IPS DF 6.9 (cell line): ENCODE results near the gene DENND5A.
"Not testable (repeated sequence)": the region's sequence is repeated elsewhere in the genome, so short reads cannot be mapped to it uniquely, and the experiment has no call there.

ENCODE experiments used
- DNase-seq: peaks from one replicate; pipeline ENCODE4 v3.0.0-alpha.2; 2013; ENCODE audit warnings: low read depth, low spot score
- H3K27ac ChIP-seq: one replicate; pipeline ENCODE4 v1.5.1; 2013; ENCODE audit warnings: low read length, control low read depth
- H3K27me3 ChIP-seq: 2 replicates; pipeline ENCODE4 v1.6.1; 2013; ENCODE audit warnings: mild to moderate bottlenecking, low read length; ENCODE audit not compliant: control insufficient read depth, insufficient read depth
- H3K36me3 ChIP-seq: 2 replicates; pipeline ENCODE4 v1.6.1; 2013; ENCODE audit warnings: low read length; ENCODE audit not compliant: control insufficient read depth, insufficient read depth
- H3K4me1 ChIP-seq: 2 replicates; pipeline ENCODE4 v1.6.1; 2013; ENCODE audit warnings: low read length; ENCODE audit not compliant: control insufficient read depth, insufficient read depth
- H3K4me3 ChIP-seq: 2 replicates; pipeline ENCODE4 v1.5.1; 2013; ENCODE audit warnings: mild to moderate bottlenecking, low read length
- H3K9me3 ChIP-seq: 2 replicates; pipeline ENCODE4 v1.6.1; 2013; ENCODE audit warnings: low read length, inconsistent platforms; ENCODE audit not compliant: control insufficient read depth, insufficient read depth
- whole genome bisulfite sequencing: extraction: QIAGEN DNeasy Blood & Tissue Kit; methylation state at CpG from one replicate; pipeline ENCODE4 v1.1.7; 2013; ENCODE audit warnings: mixed read lengths, missing lambda C conversion rate; ENCODE audit not compliant: insufficient read length, insufficient coverage; 5-methylcytosine and 5-hydroxymethylcytosine counted together

Gene DENND5A

DNA sequence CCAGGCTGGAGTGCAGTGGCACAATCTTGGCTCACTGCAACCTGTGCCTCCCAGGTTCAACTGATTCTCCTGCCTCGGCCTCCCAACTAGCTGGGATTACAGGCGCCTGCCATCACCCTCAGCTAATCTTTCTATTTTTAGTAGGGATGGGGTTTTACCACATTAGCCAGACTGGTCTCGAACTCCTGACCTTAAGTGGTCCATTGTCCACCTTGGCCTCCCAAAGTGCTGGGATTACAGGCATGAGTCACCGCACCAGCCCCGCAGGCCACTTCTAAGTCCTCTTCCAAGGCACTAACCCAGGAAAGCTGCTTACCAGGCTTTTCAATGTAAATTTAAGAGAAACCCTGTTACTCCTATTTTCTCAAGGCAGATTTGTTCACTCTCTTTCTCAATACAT is 50.4 kb downstream of the DENND5A start:
- WGBS, result no CpG with 5 or more reads among the region's 5 CpGs
- Histone ChIP-seq H3K9me3 (no peaks in the 10 kb centered on the region), H3K27ac (no peak overlapping the region), H3K27me3 (no peaks in the 10 kb centered on the region), H3K4me1 (peaks cover 2% of the 10 kb centered on the region; the same call in 1 of the 2 replicates), H3K36me3 (no peaks in the 10 kb centered on the region), H3K4me3 (no peak overlapping the region)
- DNase-seq, result no peak

DNA sequence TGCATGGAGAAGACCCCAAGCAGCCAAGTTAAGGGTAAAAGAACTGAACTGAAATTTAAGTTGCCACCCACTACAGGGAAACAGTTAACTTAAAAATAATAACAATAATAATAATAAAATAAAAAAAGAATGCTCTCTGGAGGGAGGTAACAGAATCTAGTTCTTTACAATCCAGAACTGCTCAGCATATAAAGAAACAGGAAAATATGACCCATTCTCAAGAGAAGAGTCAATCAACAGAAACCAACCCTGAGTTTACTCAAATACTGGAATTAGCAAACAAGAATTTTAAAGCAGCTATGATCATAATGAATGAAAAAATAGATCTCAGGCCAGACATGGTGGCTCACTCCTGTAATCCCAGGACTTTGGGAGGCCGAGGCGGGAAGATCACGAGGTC is 53.8 kb downstream of the DENND5A start:
- DNase-seq, result no peak

GRCh38 chr11:9210922-9211320 is 54.2 kb downstream of the DENND5A start:
- Histone ChIP-seq H3K4me3 (no peak overlapping the region), H3K9me3 (no peaks in the 10 kb centered on the region), H3K27ac (no peak overlapping the region), H3K36me3 (no peaks in the 10 kb centered on the region), H3K4me1 (peaks cover 2% of the 10 kb centered on the region; the same call in 1 of the 2 replicates), H3K27me3 (no peaks in the 10 kb centered on the region)
- no peak for DNase-seq
- WGBS, result no CpG with 5 or more reads among the region's 1 CpG

More for the DNA sequence above, 53.8 kb downstream of the DENND5A start:
- H3K4me3 ChIP-seq, result no peak overlapping the region
- H3K4me1 ChIP-seq, result peaks cover 2% of the 10 kb centered on the region; the same call in 1 of the 2 replicates
- no peaks in the 10 kb centered on the region for H3K9me3 ChIP-seq
- WGBS, result no CpG with 5 or more reads among the region's 3 CpGs
- no peaks in the 10 kb centered on the region for H3K36me3 ChIP-seq
- H3K27me3 ChIP-seq, result no peaks in the 10 kb centered on the region
- no peak overlapping the region for H3K27ac ChIP-seq

DNA sequence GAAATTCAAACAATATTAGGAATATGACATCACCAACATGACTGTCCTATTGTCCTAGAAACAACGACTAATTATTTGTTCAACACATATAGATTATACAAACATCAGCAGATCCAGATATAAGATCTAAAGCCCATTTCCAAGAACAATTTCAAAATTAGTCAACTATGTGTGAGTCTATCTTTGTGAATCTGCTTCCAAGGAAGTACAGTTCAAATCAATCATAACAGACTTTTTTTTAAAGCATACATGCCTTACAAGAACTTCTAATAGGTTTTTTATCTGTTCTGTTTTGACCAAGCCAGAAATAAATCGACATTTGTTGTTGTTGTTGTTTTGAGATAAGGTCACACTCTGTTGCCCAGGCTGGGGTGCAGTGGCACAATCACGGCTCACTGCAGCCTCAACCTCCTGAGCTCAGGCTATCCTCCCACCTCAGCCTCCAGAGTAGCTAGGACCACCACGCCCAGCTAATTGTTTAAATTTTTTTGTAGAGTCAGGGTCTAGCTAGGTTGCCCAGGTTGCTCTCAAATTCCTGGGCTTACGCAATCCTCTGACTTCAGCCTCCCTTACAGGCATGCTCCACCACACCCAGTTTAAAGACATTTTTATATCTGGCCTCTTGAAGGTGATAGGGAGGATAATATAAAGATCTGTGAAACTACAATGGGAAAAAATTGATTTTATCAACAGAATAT is 54.8 kb downstream of the DENND5A start:
- Histone ChIP-seq H3K9me3 (no peaks in the 10 kb centered on the region), H3K36me3 (no peaks in the 10 kb centered on the region), H3K27ac (no peak overlapping the region), H3K27me3 (no peaks in the 10 kb centered on the region), H3K4me1 (peaks cover 2% of the 10 kb centered on the region; the same call in 1 of the 2 replicates), H3K4me3 (no peak overlapping the region)
- no peak for DNase-seq
- no CpG with 5 or more reads among the region's 5 CpGs for WGBS

DNA sequence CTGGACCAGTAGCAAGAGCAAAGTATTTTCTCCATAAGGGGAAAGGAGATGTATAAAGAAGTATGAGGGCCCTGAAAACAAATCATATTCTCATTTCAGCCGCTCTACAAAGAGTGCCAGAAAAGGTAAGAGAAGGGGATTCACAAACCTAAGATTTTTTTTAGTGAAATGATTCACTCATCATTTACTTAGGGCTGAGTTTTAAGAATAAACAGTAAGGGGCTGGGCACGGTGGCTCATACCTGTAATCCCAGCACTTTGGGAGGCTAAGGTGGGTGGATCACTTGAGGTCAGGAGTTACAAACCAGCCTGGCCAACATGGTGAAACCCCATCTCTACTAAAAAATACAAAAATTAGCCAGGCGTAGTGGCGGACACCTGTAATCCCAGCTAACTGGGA is 55.5 kb downstream of the DENND5A start:
- not testable (repeated sequence) for H3K4me3 ChIP-seq, H3K4me1 ChIP-seq, H3K36me3 ChIP-seq, H3K9me3 ChIP-seq, H3K27me3 ChIP-seq, DNase-seq, H3K27ac ChIP-seq
- no CpG with 5 or more reads among the region's 4 CpGs for WGBS

DNA sequence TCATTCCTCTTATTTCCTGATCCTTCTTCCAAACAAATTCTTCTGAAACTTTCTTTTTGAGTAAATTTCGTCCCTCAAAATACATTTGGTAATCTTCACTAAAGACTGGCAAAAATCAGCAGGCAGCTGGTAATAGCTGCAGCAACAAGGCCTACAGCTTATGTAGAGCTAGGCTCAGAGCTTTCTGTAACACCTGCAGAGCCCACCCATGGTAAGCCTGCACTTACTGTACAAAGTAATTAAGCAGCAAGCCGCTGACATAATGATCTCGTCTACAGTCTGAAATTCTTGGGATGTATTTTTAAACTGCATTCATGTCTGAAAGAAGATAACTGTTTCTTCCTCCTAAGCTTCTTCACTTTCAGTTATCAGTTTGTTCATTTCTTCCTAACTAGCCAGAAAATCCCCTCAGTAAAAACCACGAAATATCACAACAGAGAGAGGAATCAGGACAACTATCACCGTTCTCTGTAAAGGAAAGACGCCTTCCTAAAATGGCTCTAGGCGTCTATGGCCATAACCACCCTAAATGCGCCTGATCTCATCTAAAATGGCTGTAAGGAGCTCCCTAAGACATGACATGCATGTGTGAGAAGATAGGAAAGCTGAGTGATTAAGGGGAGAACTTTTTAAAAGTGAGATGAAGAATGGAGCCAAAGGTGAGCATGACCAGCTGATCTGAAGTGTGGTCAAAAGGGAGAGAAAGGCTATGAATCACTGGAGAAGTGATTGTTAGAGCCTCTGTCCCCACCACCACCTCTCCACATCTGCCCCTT is 56.2 kb downstream of the DENND5A start:
- DNase-seq, result no peak
- no peaks in the 10 kb centered on the region for H3K9me3 ChIP-seq
- WGBS, result no CpG with 5 or more reads among the region's 8 CpGs
- H3K4me1 ChIP-seq, result no peaks in the 10 kb centered on the region
- no peak overlapping the region for H3K27ac ChIP-seq
- H3K36me3 ChIP-seq, result no peaks in the 10 kb centered on the region
- no peaks in the 10 kb centered on the region for H3K27me3 ChIP-seq
- no peak overlapping the region for H3K4me3 ChIP-seq

GRCh38 chr11:9207229-9207628 is 57.9 kb downstream of the DENND5A start:
- Histone ChIP-seq H3K27me3 (no peaks in the 10 kb centered on the region), H3K9me3 (no peaks in the 10 kb centered on the region), H3K27ac (no peak overlapping the region), H3K4me1 (no peaks in the 10 kb centered on the region), H3K4me3 (no peak overlapping the region), H3K36me3 (no peaks in the 10 kb centered on the region; the same call in 1 of the 2 replicates)
- no CpG with 5 or more reads among the region's 2 CpGs for WGBS
- no peak for DNase-seq

DNA sequence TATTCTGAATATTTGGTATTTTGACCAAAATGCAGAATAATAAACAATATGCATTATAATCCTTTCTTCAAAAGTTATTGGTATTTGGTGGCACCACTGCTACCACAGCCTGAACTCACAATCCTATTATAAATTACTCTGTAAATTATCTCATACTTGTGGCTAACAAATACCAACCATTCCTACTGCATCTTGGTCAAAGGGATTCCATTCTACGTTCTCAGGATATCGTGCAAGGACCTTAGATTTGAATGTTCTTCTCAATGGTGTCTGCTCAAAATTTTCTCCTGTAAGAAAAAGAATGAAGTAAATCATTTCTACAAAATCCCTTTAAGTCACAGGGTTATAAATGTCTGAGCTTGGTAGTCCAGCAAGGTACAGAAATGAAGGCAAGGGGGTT is 58.7 kb downstream of the DENND5A start:
- WGBS, result no CpG with 5 or more reads among the region's 2 CpGs
- Histone ChIP-seq H3K36me3 (no peaks in the 10 kb centered on the region; the same call in 1 of the 2 replicates), H3K4me1 (no peaks in the 10 kb centered on the region), H3K27ac (no peak overlapping the region), H3K27me3 (no peaks in the 10 kb centered on the region), H3K9me3 (no peaks in the 10 kb centered on the region), H3K4me3 (no peak overlapping the region)
- no peak for DNase-seq

DNA sequence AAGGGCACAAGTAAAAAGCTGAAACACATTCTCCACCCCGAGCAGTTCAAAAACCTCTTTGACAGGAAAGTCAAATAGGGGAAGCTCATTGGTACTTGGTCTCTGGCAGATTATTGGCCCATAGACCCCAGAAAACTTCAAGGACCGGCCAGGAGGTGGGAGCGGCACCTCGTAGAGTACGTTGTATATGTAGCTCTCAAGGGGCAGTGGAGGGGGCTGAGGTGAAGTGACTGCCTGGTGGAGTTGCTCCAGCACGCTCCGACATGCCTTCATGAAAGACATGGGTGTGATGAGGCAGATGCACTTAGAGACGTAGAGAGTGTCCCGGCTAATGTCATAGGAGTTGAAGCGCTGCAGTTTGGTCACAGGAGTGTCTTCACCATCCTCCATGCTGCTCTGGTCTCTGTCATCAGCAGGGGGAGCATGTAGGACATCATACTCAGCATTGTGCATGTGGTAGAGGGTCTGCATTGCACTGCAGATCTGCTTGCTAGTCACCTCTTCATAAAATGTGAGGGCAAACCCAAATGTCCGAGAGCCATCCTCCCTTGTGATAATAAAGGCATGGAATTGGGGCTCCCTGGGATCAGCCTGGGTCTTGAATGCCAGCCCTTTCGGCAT is 61.3 kb downstream of the DENND5A start:
- Histone ChIP-seq H3K27ac (no peak overlapping the region), H3K4me1 (no peaks in the 10 kb centered on the region), H3K36me3 (no peaks in the 10 kb centered on the region; the same call in 1 of the 2 replicates), H3K4me3 (no peak overlapping the region), H3K9me3 (no peaks in the 10 kb centered on the region), H3K27me3 (no peaks in the 10 kb centered on the region)
- DNase-seq, result no peak
- no CpG with 5 or more reads among the region's 12 CpGs for WGBS

DNA sequence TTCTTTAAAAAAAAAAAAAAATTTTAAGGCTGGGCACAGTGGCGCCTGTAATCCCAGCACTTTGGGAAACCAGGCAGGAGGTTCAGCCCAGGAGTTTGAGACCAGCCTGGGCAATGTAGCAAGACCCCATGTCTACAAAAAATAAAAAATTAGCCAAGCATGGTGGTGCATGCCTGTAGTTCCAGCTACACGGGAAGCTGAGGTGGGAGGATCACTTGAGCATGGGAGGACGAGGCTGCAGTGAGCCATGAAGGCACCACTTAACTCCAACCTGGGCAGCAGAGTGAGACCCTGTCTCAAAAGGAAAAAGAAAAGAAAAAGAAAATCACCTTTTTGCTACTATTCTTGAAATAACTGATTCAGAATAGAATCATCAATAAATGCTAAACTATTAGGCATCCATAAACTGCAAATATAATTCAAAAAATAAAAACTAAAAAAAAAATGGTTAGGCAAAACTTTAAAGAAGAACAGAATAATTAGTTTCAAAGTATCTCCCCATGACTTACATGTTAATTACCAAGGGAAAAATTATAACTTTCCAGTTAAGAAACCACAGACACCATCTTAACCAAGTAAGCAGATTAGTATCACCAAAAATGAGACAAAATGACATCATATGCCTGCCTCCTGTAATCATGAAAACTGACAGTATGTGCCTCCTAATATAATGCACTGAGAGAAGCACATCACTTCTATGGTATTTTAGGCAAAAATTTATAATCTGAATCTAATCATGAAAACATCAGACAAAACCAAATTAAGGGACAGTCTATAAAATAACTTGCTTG is 63.6 kb downstream of the DENND5A start:
- DNase-seq, result no peak

More for the DNA sequence above, 63.6 kb downstream of the DENND5A start:
- no peaks in the 10 kb centered on the region for H3K9me3 ChIP-seq
- no peaks in the 10 kb centered on the region for H3K27me3 ChIP-seq
- no peak overlapping the region for H3K4me3 ChIP-seq
- H3K27ac ChIP-seq, result no peak overlapping the region
- no peaks in the 10 kb centered on the region for H3K4me1 ChIP-seq
- no CpG with 5 or more reads among the region's 3 CpGs for WGBS
- no peaks in the 10 kb centered on the region; the same call in 1 of the 2 replicates for H3K36me3 ChIP-seq
